BE2C (cell line): ENCODE measurements around the gene ARFIP2.

Experiments
- DNase-seq: peaks from one replicate; pipeline ENCODE4 v3.0.0-alpha.2; 2020
- H3K27me3 ChIP-seq: fragments of 250-450 bp; sonication (Bioruptor Pico); 2 replicates; pipeline ENCODE4 v1.5.1; 2020; ENCODE audit warnings: mild to moderate bottlenecking
- H3K36me3 ChIP-seq: fragments of 250-450 bp; sonication (Bioruptor Pico); 2 replicates; pipeline ENCODE4 v1.5.1; 2020; ENCODE audit warnings: mild to moderate bottlenecking
- H3K4me1 ChIP-seq: fragments of 250-450 bp; sonication (Bioruptor Pico); 2 replicates; pipeline ENCODE4 v1.5.1; 2020
- H3K4me3 ChIP-seq: 2 replicates; pipeline ENCODE4 v1.5.1; 2011; ENCODE audit warnings: low read depth, low read length
- H3K9me3 ChIP-seq: fragments of 250-450 bp; sonication (Bioruptor Pico); 2 replicates; pipeline ENCODE4 v1.5.1; 2020
- CTCF ChIP-seq: IDR thresholded peaks from 2 replicates; pipeline ENCODE4 v1.5.1; 2012; ENCODE audit warnings: mild to moderate bottlenecking, low read depth, low read length

ARFIP2 gene

GRCh38 chr11:6443269-6444003, 37.7 kb downstream of the ARFIP2 start:
- Histone ChIP-seq H3K4me1 (no peaks in the 10 kb centered on the region), H3K36me3 (no peaks in the 10 kb centered on the region), H3K9me3 (no peaks in the 10 kb centered on the region), H3K27me3 (no peaks in the 10 kb centered on the region), H3K4me3 (no peak overlapping the region)
- TF ChIP-seq CTCF = peak; percentile 62
- DNase-seq = peak; percentile 38

GRCh38 chr11:6442441-6442840, 38.7 kb downstream of the ARFIP2 start:
- no peak for TF ChIP-seq CTCF
- Histone ChIP-seq H3K9me3 (no peaks in the 10 kb centered on the region), H3K36me3 (no peaks in the 10 kb centered on the region), H3K4me3 (no peak overlapping the region), H3K27me3 (no peaks in the 10 kb centered on the region), H3K4me1 (no peaks in the 10 kb centered on the region)
- no peak for DNase-seq

GRCh38 chr11:6440906-6441358, 40.2 kb downstream of the ARFIP2 start, which contains the start of gene HPX:
HPX (minus strand) TSS chr11:6440987; CDS start chr11:6440963, 24 bp downstream.
- no peaks in the 10 kb centered on the region for H3K9me3 ChIP-seq
- no peaks in the 10 kb centered on the region for H3K36me3 ChIP-seq
- H3K4me1 ChIP-seq = no peaks in the 10 kb centered on the region
- DNase-seq = no peak
- no peak within 1 kb of the TSS for H3K4me3 ChIP-seq
- no peaks in the 10 kb centered on the region for H3K27me3 ChIP-seq
- no peak for TF ChIP-seq CTCF

GRCh38 chr11:6438979-6439571, 42.1 kb downstream of the ARFIP2 start:
- Histone ChIP-seq H3K9me3 (no peaks in the 10 kb centered on the region), H3K4me1 (no peaks in the 10 kb centered on the region), H3K27me3 (no peaks in the 10 kb centered on the region), H3K4me3 (no peak overlapping the region), H3K36me3 (no peaks in the 10 kb centered on the region)
- peak; percentile 53 for DNase-seq
- peak; percentile 72 for TF ChIP-seq CTCF

GRCh38 chr11:6437993-6438392, 43.1 kb downstream of the ARFIP2 start:
- DNase-seq = no peak
- Histone ChIP-seq H3K27me3 (no peaks in the 10 kb centered on the region), H3K9me3 (no peaks in the 10 kb centered on the region), H3K36me3 (no peaks in the 10 kb centered on the region), H3K4me3 (no peak overlapping the region), H3K4me1 (no peaks in the 10 kb centered on the region)
- TF ChIP-seq CTCF = no peak

GRCh38 chr11:6437423-6437822, 43.7 kb downstream of the ARFIP2 start:
- no peak overlapping the region for H3K4me3 ChIP-seq
- H3K9me3 ChIP-seq = no peaks in the 10 kb centered on the region
- DNase-seq = no peak
- H3K27me3 ChIP-seq = no peaks in the 10 kb centered on the region
- H3K36me3 ChIP-seq = no peaks in the 10 kb centered on the region
- TF ChIP-seq CTCF = no peak
- H3K4me1 ChIP-seq = no peaks in the 10 kb centered on the region
